Endothelial cell of umbilical vein (primary cell): ENCODE data around the gene AURKA. TPM values are rescaled to one million over a fixed set of nuclear protein-coding genes. Genes with fewer than 3 reads are reported as not detected.

Source experiments
- BruUV-seq: library from RNA; stranded (reverse); fragments of 400-500 nt; replicated peaks from 2 replicates; lab custom pipeline; 2021; lab: Mats Ljungman, UMichigan
- CTCF ChIA-PET: fragments of 300-600, 350-600 bp; sonication (Branson Sonifier 250); formaldehyde crosslinking; loops from one replicate; lab custom pipeline; 2021; ENCODE audit warnings: antibody characterized with exemption, inconsistent platforms; lab: Charles Lee
- POLR2A ChIA-PET: fragments of 300-600, 350-600 bp; sonication (Branson Sonifier 250); formaldehyde crosslinking; loops from one replicate; lab custom pipeline; 2021; ENCODE audit warnings: antibody characterized with exemption, inconsistent platforms; lab: Charles Lee
- DNase-seq: peaks from one replicate; pipeline ENCODE4 v3.0.0-alpha.2; 2011; ENCODE audit warnings: low read depth, low spot score
- FAIRE-seq: peaks from 2 replicates; lab custom pipeline; 2011; peaks lifted over from hg19 to GRCh38; lab: Jason Lieb, UNC
- H2AFZ ChIP-seq: 2 replicates; pipeline ENCODE4 v1.6.0; 2012; ENCODE audit warnings: low read depth, low read length, control low read depth, inconsistent platforms
- H3K27ac ChIP-seq: 2 replicates; pipeline ENCODE4 v1.5.1; 2011; ENCODE audit warnings: low read depth, mild to moderate bottlenecking, control low read depth, low read length, moderate library complexity; ENCODE audit not compliant: insufficient read depth
- H3K27me3 ChIP-seq, 2 experiments: 2 replicates each; pipeline versions ENCODE4 v1.6.0 to v1.6.1; 2011; ENCODE audit warnings: low read length in 2 of 2, mixed read lengths in 1 of 2; ENCODE audit not compliant: control insufficient read depth in 2 of 2, insufficient read depth in 2 of 2
- H3K36me3 ChIP-seq, 2 experiments: 2 replicates in 1 of 2; 3 replicates in 1 of 2; pipeline ENCODE4 v1.5.1; 2011; ENCODE audit warnings: low read length in 2 of 2, mild to moderate bottlenecking in 1 of 2, moderate library complexity in 1 of 2; ENCODE audit not compliant: control insufficient read depth in 2 of 2, insufficient read depth in 2 of 2; ENCODE audit errors: extremely low read depth in 1 of 2
- H3K4me1 ChIP-seq: 3 replicates; pipeline ENCODE4 v1.5.1; 2011; ENCODE audit warnings: mild to moderate bottlenecking, low read length; ENCODE audit not compliant: control insufficient read depth, insufficient read depth; ENCODE audit errors: extremely low read depth
- H3K4me2 ChIP-seq: 2 replicates; pipeline ENCODE4 v1.6.1; 2011; ENCODE audit warnings: low read length, control low read depth, mixed read lengths; ENCODE audit not compliant: insufficient read depth
- H3K4me3 ChIP-seq, 3 experiments: fragments of 200-600 bp in 1 of 3; sonication (generic), shearing (Covaris generic) in 1 of 3; replicated peaks in 1 of 3; 2 replicates each; pipeline ENCODE4 v1.5.1; 2011 to 2016; ENCODE audit warnings: control low read depth in 3 of 3, low read length in 3 of 3, mild to moderate bottlenecking in 2 of 3, inconsistent platforms in 1 of 3, low read depth in 1 of 3, moderate library complexity in 1 of 3; ENCODE audit not compliant: insufficient read depth in 1 of 3
- H3K79me2 ChIP-seq: 2 replicates; pipeline ENCODE4 v1.6.0; 2012; ENCODE audit warnings: low read length, inconsistent platforms; ENCODE audit not compliant: control insufficient read depth, insufficient read depth
- H3K9ac ChIP-seq: replicated peaks from 2 replicates; pipeline ENCODE3; 2011; ENCODE audit warnings: low read length, control low read depth; ENCODE audit not compliant: insufficient read depth; ENCODE audit errors: extremely low read depth
- H3K9me1 ChIP-seq: replicated peaks from 3 replicates; pipeline ENCODE4 v1.6.0; 2011; ENCODE audit warnings: mild to moderate bottlenecking, low read length; ENCODE audit not compliant: control insufficient read depth, insufficient read depth; ENCODE audit errors: extremely low read depth
- H3K9me3 ChIP-seq: replicated peaks from 2 replicates; pipeline ENCODE4 v1.5.1; 2012; ENCODE audit warnings: low read length, inconsistent platforms; ENCODE audit not compliant: control insufficient read depth, insufficient read depth
- H4K20me1 ChIP-seq: replicated peaks from 2 replicates; pipeline ENCODE3; 2011; ENCODE audit warnings: mild to moderate bottlenecking, low read length; ENCODE audit not compliant: control insufficient read depth, insufficient read depth; ENCODE audit errors: extremely low read depth
- CTCF ChIP-seq, 2 donors: IDR thresholded peaks; 1 replicate in 1 of 2; 2 replicates in 1 of 2; pipeline ENCODE4 v1.5.1; 2011; ENCODE audit warnings: low read length in 2 of 2, mild to moderate bottlenecking in 2 of 2, moderate library complexity in 2 of 2, control low read depth in 1 of 2, inconsistent platforms in 1 of 2, low read depth in 1 of 2; ENCODE audit not compliant: insufficient read depth in 1 of 2; ENCODE audit errors: extremely low read depth in 1 of 2
- EZH2 ChIP-seq: IDR thresholded peaks from 2 replicates; pipeline ENCODE4 v1.6.1; 2012; ENCODE audit warnings: borderline replicate concordance, low read depth, mild to moderate bottlenecking, moderate library complexity, low read length, inconsistent platforms; ENCODE audit not compliant: severe bottlenecking
- FOS ChIP-seq: IDR thresholded peaks from 2 replicates; pipeline ENCODE4 v1.6.1; 2011; ENCODE audit warnings: mild to moderate bottlenecking, low read length, moderate library complexity, borderline replicate concordance; ENCODE audit not compliant: insufficient read depth
- GATA2 ChIP-seq: IDR thresholded peaks from 2 replicates; pipeline ENCODE4 v1.7.0; 2011; ENCODE audit warnings: low read depth, mild to moderate bottlenecking, moderate library complexity, mixed read lengths, low read length; ENCODE audit not compliant: insufficient read length, insufficient read depth
- JUN ChIP-seq: IDR thresholded peaks from 2 replicates; pipeline ENCODE4 v1.6.1; 2011; ENCODE audit warnings: borderline replicate concordance, low read depth; ENCODE audit not compliant: insufficient read length, insufficient read depth
- MAX ChIP-seq: IDR thresholded peaks from 2 replicates; pipeline ENCODE4 v1.6.1; 2011; ENCODE audit not compliant: insufficient read depth, insufficient read length
- MYC ChIP-seq: IDR thresholded peaks from one replicate; pipeline ENCODE4 v1.6.1; 2011; ENCODE audit warnings: mild to moderate bottlenecking, low read depth, low read length
- POLR2A ChIP-seq: IDR thresholded peaks from 2 replicates; pipeline ENCODE4 v1.6.1; 2012; ENCODE audit warnings: low read depth, mild to moderate bottlenecking, control low read depth, low read length
- POLR2AphosphoS5 ChIP-seq: IDR thresholded peaks from 2 replicates; pipeline ENCODE4 v1.6.1; 2012; ENCODE audit warnings: low read depth, mild to moderate bottlenecking, control low read depth, low read length, moderate library complexity; ENCODE audit not compliant: insufficient read depth
- dilution Hi-C: fragments of 300-500 bp; cut with MboI; formaldehyde crosslinking; loops from one replicate; pipeline ENCODE4 v1.15.0; 2019; ENCODE audit warnings: low sequenced_read_pairs; ENCODE audit not compliant: extremely low pct_ligation_motif_present
- intact Hi-C: fragments of 100-400 bp; cut with micrococcal nuclease; formaldehyde crosslinking; loops from one replicate; pipeline ENCODE4 v1.10.0; 2022
- polyA plus RNA-seq, 4 experiments: library from polyadenylated mRNA; depleted of rRNA in 3 of 4; stranded (reverse) in 3 of 4; unstranded in 1 of 4; fragments of >200 nt; gene quantifications; 2 replicates each; pipeline versions ENCODE4 v1.2.1 to v1.2.3, GENCODE V29; 2011 to 2012; ENCODE audit warnings: missing spikeins in 1 of 4
- total RNA-seq: library from RNA; stranded (reverse); gene quantifications from 2 replicates; pipeline ENCODE4 v1.2.3, GENCODE V29; 2021

Gene AURKA
- total and polyA plus RNA-seq, 2 donors (not counting 3 experiments of a cell fraction or from before 2014, with no cell fraction given): 33.1 to 56.9 TPM

- BruUV-seq: no TSS peak
- no peak overlapping the region for H3K4me2 ChIP-seq
- H3K9ac ChIP-seq: no peak overlapping the region
- peaks cover 4 to 16% of the 10 kb centered on the region in 2 experiments for H3K36me3 ChIP-seq
- H2AFZ ChIP-seq: no peak overlapping the region
- H3K9me3 ChIP-seq: no peaks in the 10 kb centered on the region
- intact Hi-C loops (no loop called here), dilution Hi-C loops (no loop called here)
- no peaks in the 10 kb centered on the region for H3K9me1 ChIP-seq
- no peak overlapping the region for H3K27ac ChIP-seq
- H3K79me2 ChIP-seq: peaks cover 63% of the 10 kb centered on the region
- no peak for TF ChIP-seq MAX
- TF ChIP-seq FOS: no peak
- no peak for TF ChIP-seq CTCF (IDR thresholded peaks at IDR 0.05; ENCODE audit: extremely low read depth in 1 of 2, insufficient read depth in 1 of 2, low read depth in 1 of 2, low read length in 2 of 2)
- no peak for TF ChIP-seq MYC
- TF ChIP-seq POLR2AphosphoS5: no peak
- no peak for TF ChIP-seq EZH2
- TF ChIP-seq JUN: no peak
- TF ChIP-seq GATA2: no peak
- no peak for TF ChIP-seq POLR2A
- no peaks in the 10 kb centered on the region for H3K4me1 ChIP-seq
- FAIRE-seq: no peak
- CTCF ChIA-PET: interaction anchor here (2.2 kb wide), 1 partner anchor 9 kb away, joined by 6 read pairs; the partner anchor contains the start of genes AURKA and CSTF1
- H3K4me3 ChIP-seq: no peak overlapping the region
- POLR2A ChIA-PET: interaction anchor here (1.2 kb wide), 1 partner anchor 9 kb away, joined by 4 read pairs; the partner anchor contains the start of genes AURKA and CSTF1
- DNase-seq: no peak
- no peaks in the 10 kb centered on the region for H4K20me1 ChIP-seq
- no peaks in the 10 kb centered on the region for H3K27me3 ChIP-seq
Observed at GRCh38 chr20:56383334-56383733, 8.7 kb downstream of the AURKA start.
